ENCODE data around the gene NTM. TPM values are rescaled to one million over a fixed set of nuclear protein-coding genes. Genes with fewer than 3 reads are reported as not detected.
A peak's percentile ranks its signal among the peaks of the same experiment; 100 is the strongest.

Gene NTM
- total RNA-seq, 1 donor from 2014 or later, result 4.3 TPM

DNA sequence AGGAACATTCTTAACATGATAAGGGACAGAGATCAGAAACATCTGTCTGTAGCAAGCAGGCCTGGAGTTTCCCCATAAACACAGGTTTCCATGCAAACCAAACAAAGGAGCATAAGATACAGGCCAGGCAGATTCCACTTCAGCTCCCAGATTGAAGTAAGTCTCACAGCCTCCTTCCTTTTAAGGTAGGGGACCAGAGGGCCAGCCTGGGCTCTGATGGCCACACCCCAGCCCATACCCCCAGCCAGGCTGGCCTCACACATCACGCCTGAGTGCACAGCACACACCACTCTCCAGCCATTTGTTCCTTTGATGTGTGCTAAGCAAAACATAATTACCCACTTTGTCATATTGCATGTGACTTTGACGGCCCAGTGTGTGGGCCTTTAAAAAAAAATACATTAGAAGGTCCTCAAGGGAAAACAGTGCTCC, 518.7 kb downstream of the NTM start:
- no peaks in the 10 kb centered on the region for H3K9me3 Mint-ChIP-seq (ENCODE audit: low read depth)
- H3K27ac Mint-ChIP-seq, result no peak overlapping the region
- H3K36me3 Mint-ChIP-seq (ENCODE audit: insufficient read depth), result no peaks in the 10 kb centered on the region
- no peak for DNase-seq (ENCODE audit: low spot score, unreplicated experiment)
- peaks cover 5% of the 10 kb centered on the region for H3K4me1 Mint-ChIP-seq (ENCODE audit: low read depth)
- TF ChIP-seq, protein P1, sequence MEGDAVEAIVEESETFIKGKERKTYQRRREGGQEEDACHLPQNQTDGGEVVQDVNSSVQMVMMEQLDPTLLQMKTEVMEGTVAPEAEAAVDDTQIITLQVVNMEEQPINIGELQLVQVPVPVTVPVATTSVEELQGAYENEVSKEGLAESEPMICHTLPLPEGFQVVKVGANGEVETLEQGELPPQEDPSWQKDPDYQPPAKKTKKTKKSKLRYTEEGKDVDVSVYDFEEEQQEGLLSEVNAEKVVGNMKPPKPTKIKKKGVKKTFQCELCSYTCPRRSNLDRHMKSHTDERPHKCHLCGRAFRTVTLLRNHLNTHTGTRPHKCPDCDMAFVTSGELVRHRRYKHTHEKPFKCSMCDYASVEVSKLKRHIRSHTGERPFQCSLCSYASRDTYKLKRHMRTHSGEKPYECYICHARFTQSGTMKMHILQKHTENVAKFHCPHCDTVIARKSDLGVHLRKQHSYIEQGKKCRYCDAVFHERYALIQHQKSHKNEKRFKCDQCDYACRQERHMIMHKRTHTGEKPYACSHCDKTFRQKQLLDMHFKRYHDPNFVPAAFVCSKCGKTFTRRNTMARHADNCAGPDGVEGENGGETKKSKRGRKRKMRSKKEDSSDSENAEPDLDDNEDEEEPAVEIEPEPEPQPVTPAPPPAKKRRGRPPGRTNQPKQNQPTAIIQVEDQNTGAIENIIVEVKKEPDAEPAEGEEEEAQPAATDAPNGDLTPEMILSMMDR (IDR thresholded peaks at IDR 0.05; ENCODE audit: unreplicated experiment), result no peak
- no peak overlapping the region for H3K4me3 Mint-ChIP-seq (ENCODE audit: low read depth)
- H3K27me3 Mint-ChIP-seq, result peaks cover 34% of the 10 kb centered on the region

DNA sequence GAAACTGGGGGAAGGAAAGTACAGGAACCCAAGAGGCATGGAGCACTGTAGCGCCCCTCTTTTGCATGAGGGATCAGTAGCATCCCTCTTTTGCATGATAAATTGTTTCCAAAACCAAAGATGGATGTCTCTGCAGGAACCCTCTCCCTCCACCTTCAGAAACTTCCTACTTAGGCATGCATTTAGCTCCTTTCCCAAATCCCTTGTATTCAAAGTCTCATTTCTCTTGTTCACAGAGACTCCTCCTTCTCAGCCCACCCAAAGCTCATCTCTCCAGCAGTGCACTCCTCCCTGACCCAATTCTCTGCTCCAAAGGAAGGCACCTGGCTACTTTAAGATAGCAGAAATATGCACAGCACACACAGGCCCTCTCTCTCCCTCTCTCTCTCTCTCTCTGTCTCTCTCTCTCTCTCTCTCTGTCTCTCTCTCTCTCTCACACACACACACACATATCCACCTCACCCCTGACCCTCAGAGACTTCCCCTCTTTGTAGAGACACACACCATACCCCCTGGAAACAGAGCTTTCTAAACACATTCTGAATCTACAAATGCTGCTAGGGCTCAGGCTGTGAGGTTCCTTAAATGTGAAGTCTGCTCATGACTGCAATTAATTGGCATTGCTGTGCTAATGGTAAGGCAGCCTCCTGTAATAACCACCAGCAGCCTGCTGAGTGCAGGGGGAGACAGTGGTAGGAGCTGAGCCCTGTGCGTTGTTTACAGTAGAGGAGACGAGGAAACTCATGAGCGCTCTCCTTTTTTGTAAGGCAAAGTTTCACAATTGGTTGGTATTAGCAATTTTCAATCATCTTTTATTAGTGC, 519.6 kb downstream of the NTM start:
- Mint-ChIP-seq H3K36me3 (ENCODE audit: insufficient read depth) (no peaks in the 10 kb centered on the region), H3K4me1 (ENCODE audit: low read depth) (no peaks in the 10 kb centered on the region), H3K27me3 (peaks cover 30% of the 10 kb centered on the region), H3K27ac (no peak overlapping the region), H3K4me3 (ENCODE audit: low read depth) (no peak overlapping the region), H3K9me3 (ENCODE audit: low read depth) (no peaks in the 10 kb centered on the region)
- TF ChIP-seq, protein P1 (IDR thresholded peaks at IDR 0.05; ENCODE audit: unreplicated experiment), result peak; percentile 13
- no peak for DNase-seq (ENCODE audit: low spot score, unreplicated experiment)

DNA sequence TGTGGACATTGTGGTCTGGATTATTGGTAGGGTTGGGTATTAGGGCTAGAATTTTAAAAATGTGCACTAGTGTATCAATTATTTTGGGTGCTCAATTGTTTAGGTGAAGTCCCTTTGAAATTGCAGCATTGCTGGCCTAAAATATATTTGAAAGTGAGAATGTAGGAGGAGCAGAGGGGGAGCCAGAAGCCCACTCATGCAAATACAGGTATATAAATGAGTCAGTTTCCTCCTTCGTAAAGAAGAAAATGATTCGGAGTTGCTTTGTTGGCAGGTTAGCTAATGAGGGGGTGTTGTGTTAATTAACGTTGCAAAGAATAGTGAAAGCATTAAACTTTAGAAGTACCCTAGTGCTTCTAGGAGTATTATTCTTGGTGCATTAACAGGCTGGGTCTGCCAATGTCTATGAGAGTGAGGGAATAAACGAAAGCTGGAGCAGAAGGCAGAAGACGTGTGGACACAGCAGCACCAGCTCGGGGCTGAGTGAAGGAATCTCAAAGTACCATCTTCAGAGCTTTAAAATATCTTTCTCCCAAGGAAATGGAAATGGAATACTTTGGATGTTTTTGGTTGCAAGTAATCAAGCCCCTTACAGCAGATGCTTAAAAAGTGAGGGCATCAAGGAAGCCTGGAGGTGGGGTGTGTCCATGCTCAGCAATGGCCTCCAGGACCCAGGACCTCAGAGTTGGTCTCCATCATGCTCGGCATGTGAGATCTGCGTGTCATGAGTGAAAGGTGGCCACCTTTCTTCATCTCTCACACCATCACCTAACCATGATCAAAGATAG, 522.9 kb downstream of the NTM start:
- DNase-seq (ENCODE audit: low spot score, unreplicated experiment), result no peak
- Mint-ChIP-seq H3K9me3 (ENCODE audit: low read depth) (no peaks in the 10 kb centered on the region), H3K4me3 (ENCODE audit: low read depth) (no peak overlapping the region), H3K4me1 (ENCODE audit: low read depth) (peaks cover 2% of the 10 kb centered on the region), H3K36me3 (ENCODE audit: insufficient read depth) (no peaks in the 10 kb centered on the region), H3K27ac (no peak overlapping the region), H3K27me3 (peaks cover 15% of the 10 kb centered on the region)
- TF ChIP-seq, protein P1 (IDR thresholded peaks at IDR 0.05; ENCODE audit: unreplicated experiment), result no peak

DNA sequence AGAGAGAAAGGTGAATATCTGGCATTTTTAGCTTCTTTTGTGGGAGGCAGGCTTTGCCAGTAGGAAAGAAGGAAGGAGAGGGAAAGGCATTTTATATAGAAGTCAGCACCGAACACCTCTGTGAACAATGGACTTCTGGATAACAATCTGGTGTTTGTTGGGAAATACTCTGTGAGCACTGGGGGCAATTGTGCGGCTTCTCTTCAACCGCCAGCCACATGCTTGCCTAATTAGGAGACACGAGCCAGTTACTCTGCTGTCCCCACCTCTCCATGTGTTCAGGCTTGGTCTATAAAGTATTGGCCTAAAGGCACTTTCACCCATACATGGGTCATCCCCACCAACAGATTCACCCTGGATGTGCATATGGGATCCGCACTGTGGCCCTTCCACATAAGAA, 523.6 kb downstream of the NTM start:
- TF ChIP-seq, protein P1 (IDR thresholded peaks at IDR 0.05; ENCODE audit: unreplicated experiment), result no peak
- no peak for DNase-seq (ENCODE audit: low spot score, unreplicated experiment)
- H3K27ac Mint-ChIP-seq, result no peak overlapping the region
- H3K36me3 Mint-ChIP-seq (ENCODE audit: insufficient read depth), result no peaks in the 10 kb centered on the region
- H3K27me3 Mint-ChIP-seq, result peaks cover 13% of the 10 kb centered on the region
- H3K4me3 Mint-ChIP-seq (ENCODE audit: low read depth), result no peak overlapping the region
- H3K9me3 Mint-ChIP-seq (ENCODE audit: low read depth), result no peaks in the 10 kb centered on the region
- H3K4me1 Mint-ChIP-seq (ENCODE audit: low read depth), result peaks cover 2% of the 10 kb centered on the region
